Left lung (tissue), 10 donors: ENCODE measurements around the gene ADCY10. TPM values are rescaled to one million over a fixed set of nuclear protein-coding genes. Genes with fewer than 3 reads are reported as not detected.
"Not testable (repeated sequence)": the region's sequence is repeated elsewhere in the genome, so short reads cannot be mapped to it uniquely, and the experiment has no call there.

Source experiments
- ATAC-seq: fragments of 200-7000 bp; cut with Tn5 transposase; one replicate; pipeline ENCODE4 v1.9.1; 2020; ENCODE audit warnings: moderate library complexity
- DNase-seq, 4 donors: peaks; one replicate each; pipeline ENCODE4 v3.0.0-alpha.2; 2013 to 2020
- H3K27ac ChIP-seq, 2 donors: fragments of 200-600 bp; sonication (generic) in 1 of 2; one replicate each; pipeline versions ENCODE4 v1.5.0 to v1.8.0; 2020 to 2021
- H3K27me3 ChIP-seq, 2 donors: fragments of 200-600 bp; sonication (generic) in 1 of 2; one replicate each; pipeline versions ENCODE4 v1.5.0 to v1.8.0; 2020 to 2021
- H3K36me3 ChIP-seq, 2 donors: fragments of 200-600 bp; sonication (generic) in 1 of 2; one replicate each; pipeline versions ENCODE4 v1.5.0 to v1.8.0; 2020 to 2021
- H3K4me1 ChIP-seq, 2 donors: fragments of 200-600 bp; one replicate each; pipeline ENCODE4 v1.8.0; 2021
- H3K4me3 ChIP-seq, 2 donors: fragments of 200-600 bp; sonication (generic) in 1 of 2; one replicate each; pipeline versions ENCODE4 v1.5.0 to v1.8.0; 2020 to 2021; ENCODE audit warnings: mild to moderate bottlenecking in 1 of 2
- H3K9me3 ChIP-seq, 2 donors: fragments of 200-600 bp; sonication (generic) in 1 of 2; one replicate each; pipeline versions ENCODE4 v1.5.0 to v1.8.0; 2020 to 2021
- CTCF ChIP-seq, 2 donors: fragments of 200-600 bp; sonication (generic) in 1 of 2; IDR thresholded peaks; one replicate each; pipeline versions ENCODE4 v1.5.0 to v1.8.0; 2021; ENCODE audit warnings: antibody characterized with exemption in 2 of 2
- intact Hi-C, 2 donors: fragments of 100-400 bp; cut with DNase I; formaldehyde crosslinking; loops; one replicate each; pipeline versions ENCODE4 v1.11.2 to v1.14.2; 2022
- polyA plus RNA-seq, 6 donors: library from polyadenylated mRNA; unstranded; fragments of 120-200 nt; gene quantifications; one replicate each; pipeline ENCODE4 v1.2.1, GENCODE V29; 2013; ENCODE audit not compliant: insufficient read length in 6 of 6
- total RNA-seq, 2 donors: library from RNA; stranded (reverse); fragmentation: NEBNext Ultra II Directional; extraction: Animal tissue kit (Norgen Biotek cat#: 25700); gene quantifications; one replicate each; pipeline ENCODE4 v1.2.1, GENCODE V29; 2021
- donor health status: DM: no; HTN: yes; CAD: no.
- donor health status: DM: no; HTN: no; CAD: no.

The ADCY10 gene
- total and polyA plus RNA-seq, 8 donors: 0.11 to 0.37 (median 0.21) TPM; not detected in 1

- peak overlapping the region; percentile 20 to 36 for H3K4me3 ChIP-seq
- intact Hi-C loops: no loop called here
- H3K36me3 ChIP-seq: no peaks in the 10 kb centered on the region
- H3K27me3 ChIP-seq: no peaks in the 10 kb centered on the region
- peak in 3 of 4 donors; percentile 53 to 94 (median 78) for DNase-seq
- peak; percentile 97 for ATAC-seq
- peaks cover 0 to 9% of the 10 kb centered on the region in 2 donors for H3K9me3 ChIP-seq
- H3K27ac ChIP-seq: peak overlapping the region; percentile 54 to 75
- TF ChIP-seq CTCF (IDR thresholded peaks at IDR 0.05): no peak
- H3K4me1 ChIP-seq: peaks cover 5 to 12% of the 10 kb centered on the region in 2 donors
Measured at GRCh38 chr1:167819849-167820683, 93.9 kb downstream of the ADCY10 start.

- intact Hi-C loops: no loop called here
- peaks cover 0 to 16% of the 10 kb centered on the region in 2 donors for H3K9me3 ChIP-seq
- H3K27ac ChIP-seq: no peak overlapping the region
- peaks cover 5 to 12% of the 10 kb centered on the region in 2 donors for H3K4me1 ChIP-seq
- DNase-seq (no peak), ATAC-seq (no peak)
- no peaks in the 10 kb centered on the region for H3K36me3 ChIP-seq
- H3K27me3 ChIP-seq: no peaks in the 10 kb centered on the region
- TF ChIP-seq CTCF (IDR thresholded peaks at IDR 0.05): no peak
- H3K4me3 ChIP-seq: no peak overlapping the region
Measured at GRCh38 chr1:167815650-167816049, 98.3 kb downstream of the ADCY10 start.

GRCh38 chr1:167812972-167813371 lies 101.0 kb downstream of the ADCY10 start:
- H3K36me3 ChIP-seq: no peaks in the 10 kb centered on the region
- DNase-seq (no peak), ATAC-seq (no peak)
- H3K27me3 ChIP-seq: no peaks in the 10 kb centered on the region
- no peak for TF ChIP-seq CTCF (IDR thresholded peaks at IDR 0.05)
- H3K4me3 ChIP-seq: no peak overlapping the region
- intact Hi-C loops: no loop called here
- no peaks in the 10 kb centered on the region for H3K4me1 ChIP-seq
- no peak overlapping the region for H3K27ac ChIP-seq
- H3K9me3 ChIP-seq: peaks cover 0 to 16% of the 10 kb centered on the region in 2 donors

GRCh38 chr1:167808690-167809089 lies 105.2 kb downstream of the ADCY10 start:
- Histone ChIP-seq H3K36me3 (no peaks in the 10 kb centered on the region), H3K4me1 (peaks cover 0 to 15% of the 10 kb centered on the region in 2 donors), H3K9me3 (peaks cover 0 to 4% of the 10 kb centered on the region in 2 donors), H3K27me3 (no peaks in the 10 kb centered on the region), H3K4me3 (no peak overlapping the region), H3K27ac (no peak overlapping the region)
- intact Hi-C loops: no loop called here
- TF ChIP-seq CTCF (IDR thresholded peaks at IDR 0.05): no peak
- no peak for DNase-seq
- no peak for ATAC-seq

GRCh38 chr1:167808104-167808503 lies 105.8 kb downstream of the ADCY10 start:
- no peak for ATAC-seq
- no peak for TF ChIP-seq CTCF (IDR thresholded peaks at IDR 0.05)
- no peak overlapping the region for H3K27ac ChIP-seq
- no peaks in the 10 kb centered on the region for H3K27me3 ChIP-seq
- no peaks in the 10 kb centered on the region for H3K36me3 ChIP-seq
- peaks cover 0 to 21% of the 10 kb centered on the region in 2 donors for H3K4me1 ChIP-seq
- peaks cover 0 to 4% of the 10 kb centered on the region in 2 donors for H3K9me3 ChIP-seq
- H3K4me3 ChIP-seq: no peak overlapping the region
- DNase-seq: no peak
- intact Hi-C loops: no loop called here

GRCh38 chr1:167806676-167807075 lies 107.3 kb downstream of the ADCY10 start:
- H3K36me3 ChIP-seq, DNase-seq, H3K9me3 ChIP-seq, H3K27me3 ChIP-seq, H3K27ac ChIP-seq, ATAC-seq, H3K4me3 ChIP-seq, intact Hi-C loops: not testable (repeated sequence)
- peaks cover 0 to 24% of the 10 kb centered on the region in 2 donors for H3K4me1 ChIP-seq

GRCh38 chr1:167806235-167806634 lies 107.7 kb downstream of the ADCY10 start:
- ATAC-seq, H3K9me3 ChIP-seq, H3K27ac ChIP-seq, DNase-seq, H3K4me3 ChIP-seq, H3K36me3 ChIP-seq, H3K27me3 ChIP-seq, intact Hi-C loops: not testable (repeated sequence)
- peaks cover 0 to 24% of the 10 kb centered on the region in 2 donors for H3K4me1 ChIP-seq
